Measurements from ENCODE around the gene MRPL16.

GRCh38 chr11:59767225-59767611, 43.4 kb downstream of the MRPL16 start:
- no peak for TF ChIP-seq CTCF (IDR thresholded peaks at IDR 0.05; ENCODE audit: insufficient read depth, low read length, poor library complexity, severe bottlenecking)
- no peak for TF ChIP-seq EZH2phosphoT487 (conservative IDR thresholded peaks at IDR 0.05; ENCODE audit: low read length)
